DOHH2 (cell line): ENCODE measurements around the gene VAT1.

Experiments used
- H3F3A ChIP-seq: fragments of 200-600 bp; sonication (generic), shearing (Covaris generic); 2 replicates; pipeline ENCODE4 v1.6.0; 2016; ENCODE audit warnings: antibody characterized with exemption, mild to moderate bottlenecking; ENCODE audit not compliant: control insufficient read depth, insufficient read depth
- H3K27ac ChIP-seq: fragments of 200-600 bp; sonication (generic); 2 replicates; pipeline ENCODE4 v1.5.1; 2014; ENCODE audit warnings: low read depth, mild to moderate bottlenecking, low read length, moderate library complexity
- H3K27me3 ChIP-seq: fragments of 200-600 bp; sonication (generic); 2 replicates; pipeline ENCODE4 v1.6.1; 2014; ENCODE audit warnings: mild to moderate bottlenecking, low read length, mixed read lengths; ENCODE audit not compliant: control insufficient read depth
- H3K36me3 ChIP-seq: fragments of 200-600 bp; sonication (generic); 2 replicates; pipeline ENCODE4 v1.6.1; 2014; ENCODE audit warnings: mild to moderate bottlenecking, low read length, moderate library complexity, mixed read lengths; ENCODE audit not compliant: control insufficient read depth
- H3K4me1 ChIP-seq: fragments of 200-600 bp; sonication (generic); 2 replicates; pipeline ENCODE4 v1.6.1; 2014; ENCODE audit warnings: mild to moderate bottlenecking, low read length, mixed read lengths; ENCODE audit not compliant: control insufficient read depth
- H3K4me2 ChIP-seq: fragments of 200-600 bp; sonication (generic); 2 replicates; pipeline ENCODE4 v1.6.0; 2014; ENCODE audit warnings: mild to moderate bottlenecking, low read length, moderate library complexity
- H3K4me3 ChIP-seq: fragments of 200-600 bp; sonication (generic); 2 replicates; pipeline ENCODE4 v1.5.1; 2014; ENCODE audit warnings: mild to moderate bottlenecking, low read length, mixed read lengths
- H3K79me2 ChIP-seq: fragments of 200-600 bp; sonication (generic); 2 replicates; pipeline ENCODE4 v1.6.1; 2014; ENCODE audit warnings: mild to moderate bottlenecking, low read length, mixed read lengths; ENCODE audit not compliant: control insufficient read depth
- H3K9me2 ChIP-seq: fragments of 200-600 bp; sonication (generic); replicated peaks from 2 replicates; pipeline ENCODE4 v1.6.1; 2014; ENCODE audit warnings: mild to moderate bottlenecking, low read length, mixed read lengths; ENCODE audit not compliant: control insufficient read depth
- H3K9me3 ChIP-seq: fragments of 200-600 bp; sonication (generic); 2 replicates; pipeline ENCODE4 v1.6.1; 2014; ENCODE audit warnings: antibody characterized with exemption, low read length, mixed read lengths; ENCODE audit not compliant: control insufficient read depth, insufficient read depth
- H4K20me1 ChIP-seq: fragments of 200-600 bp; sonication (generic); 2 replicates; pipeline ENCODE4 v1.6.0; 2014; ENCODE audit warnings: low read depth, mild to moderate bottlenecking, antibody characterized with exemption, low read length, moderate library complexity; ENCODE audit not compliant: control insufficient read depth, insufficient read depth
- EZH2phosphoT487 ChIP-seq: fragments of 200-600 bp; sonication (generic); IDR thresholded peaks from 2 replicates; pipeline ENCODE4 v1.6.1; 2017; ENCODE audit warnings: borderline replicate concordance, mild to moderate bottlenecking, antibody characterized with exemption, low read length, moderate library complexity, mixed read lengths
- TF ChIP-seq, protein P1 (sequence below): fragments of 200-600 bp; sonication (generic); IDR thresholded peaks from one replicate; pipeline ENCODE4 v1.5.1; 2014; ENCODE audit warnings: antibody characterized with exemption, mild to moderate bottlenecking, low read depth, low read length; ENCODE audit not compliant: poor library complexity, severe bottlenecking

VAT1 gene

DNA sequence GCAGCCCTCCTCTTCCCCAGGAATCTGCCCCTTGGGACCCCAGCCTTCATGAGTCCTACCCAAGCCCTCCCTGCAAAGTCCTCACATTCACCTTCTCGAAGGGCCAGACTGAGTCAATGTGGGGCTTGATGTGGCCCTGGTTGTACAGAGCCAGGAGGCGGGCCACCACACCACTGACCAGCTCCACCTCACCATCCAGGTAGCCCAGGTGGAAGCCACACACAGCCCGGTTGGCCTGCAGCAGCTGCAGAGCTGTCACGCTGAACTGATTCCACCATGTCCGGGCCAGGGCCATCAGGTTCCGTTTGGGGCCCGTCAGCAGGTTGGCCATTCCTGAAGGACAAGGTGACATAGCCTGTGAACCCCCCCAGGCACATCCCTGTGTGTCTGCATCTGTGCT, 6.0 kb downstream of the VAT1 start:
- Histone ChIP-seq H3K4me2 (no peak overlapping the region), H3K36me3 (no peaks in the 10 kb centered on the region), H3K9me2 (no peaks in the 10 kb centered on the region), H3K4me3 (no peak overlapping the region), H3K27ac (no peak overlapping the region), H3K79me2 (no peaks in the 10 kb centered on the region), H3K9me3 (no peaks in the 10 kb centered on the region), H4K20me1 (no peaks in the 10 kb centered on the region), H3K27me3 (no peaks in the 10 kb centered on the region), H3K4me1 (peaks cover 4% of the 10 kb centered on the region), H3F3A (no peaks in the 10 kb centered on the region; the same call in 1 of the 2 replicates)
- TF ChIP-seq, protein P1, sequence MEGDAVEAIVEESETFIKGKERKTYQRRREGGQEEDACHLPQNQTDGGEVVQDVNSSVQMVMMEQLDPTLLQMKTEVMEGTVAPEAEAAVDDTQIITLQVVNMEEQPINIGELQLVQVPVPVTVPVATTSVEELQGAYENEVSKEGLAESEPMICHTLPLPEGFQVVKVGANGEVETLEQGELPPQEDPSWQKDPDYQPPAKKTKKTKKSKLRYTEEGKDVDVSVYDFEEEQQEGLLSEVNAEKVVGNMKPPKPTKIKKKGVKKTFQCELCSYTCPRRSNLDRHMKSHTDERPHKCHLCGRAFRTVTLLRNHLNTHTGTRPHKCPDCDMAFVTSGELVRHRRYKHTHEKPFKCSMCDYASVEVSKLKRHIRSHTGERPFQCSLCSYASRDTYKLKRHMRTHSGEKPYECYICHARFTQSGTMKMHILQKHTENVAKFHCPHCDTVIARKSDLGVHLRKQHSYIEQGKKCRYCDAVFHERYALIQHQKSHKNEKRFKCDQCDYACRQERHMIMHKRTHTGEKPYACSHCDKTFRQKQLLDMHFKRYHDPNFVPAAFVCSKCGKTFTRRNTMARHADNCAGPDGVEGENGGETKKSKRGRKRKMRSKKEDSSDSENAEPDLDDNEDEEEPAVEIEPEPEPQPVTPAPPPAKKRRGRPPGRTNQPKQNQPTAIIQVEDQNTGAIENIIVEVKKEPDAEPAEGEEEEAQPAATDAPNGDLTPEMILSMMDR: no peak
- no peak for TF ChIP-seq EZH2phosphoT487

DNA sequence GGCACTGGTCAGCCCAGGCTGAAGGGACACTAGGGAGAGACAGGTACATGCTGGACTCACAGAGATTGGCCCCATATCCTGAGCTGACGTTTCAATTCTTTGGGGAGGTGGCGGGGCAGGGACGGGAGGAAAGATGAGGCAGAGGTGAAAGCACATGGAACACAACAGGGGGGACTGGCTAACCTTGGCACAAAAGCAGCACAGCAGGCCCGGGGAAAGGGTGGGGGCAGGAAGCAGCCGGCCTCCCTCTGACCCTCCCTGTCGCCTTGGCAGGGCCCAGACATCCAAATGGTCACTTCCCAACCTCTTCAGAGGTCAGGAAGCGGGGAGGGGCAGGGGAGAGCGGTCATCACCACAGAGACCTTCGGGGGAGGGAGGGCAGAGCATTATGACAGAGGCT, 6.6 kb downstream of the VAT1 start:
- Histone ChIP-seq H3K4me2 (no peak overlapping the region), H3K79me2 (no peaks in the 10 kb centered on the region), H3K4me1 (no peaks in the 10 kb centered on the region), H4K20me1 (no peaks in the 10 kb centered on the region), H3K9me2 (no peaks in the 10 kb centered on the region), H3K9me3 (no peaks in the 10 kb centered on the region), H3K27ac (no peak overlapping the region), H3K4me3 (no peak overlapping the region), H3K27me3 (no peaks in the 10 kb centered on the region), H3F3A (no peaks in the 10 kb centered on the region; the same call in 1 of the 2 replicates), H3K36me3 (no peaks in the 10 kb centered on the region)
- TF ChIP-seq, protein P1: no peak
- no peak for TF ChIP-seq EZH2phosphoT487

GRCh38 chr17:43014649-43015542, 7.3 kb downstream of the VAT1 start:
- TF ChIP-seq, protein P1: no peak
- TF ChIP-seq EZH2phosphoT487: no peak
- Histone ChIP-seq H3K4me1 (no peaks in the 10 kb centered on the region), H3K27ac (no peak overlapping the region), H3K27me3 (no peaks in the 10 kb centered on the region), H4K20me1 (no peaks in the 10 kb centered on the region), H3K36me3 (no peaks in the 10 kb centered on the region), H3K9me3 (no peaks in the 10 kb centered on the region), H3K79me2 (no peaks in the 10 kb centered on the region), H3K4me2 (no peak overlapping the region), H3F3A (no peaks in the 10 kb centered on the region; the same call in 1 of the 2 replicates), H3K4me3 (no peak overlapping the region), H3K9me2 (no peaks in the 10 kb centered on the region)
